ENCODE results near the gene RASGRF1. TPM values are rescaled to one million over a fixed set of nuclear protein-coding genes. Genes with fewer than 3 reads are reported as not detected.

RASGRF1 gene
- polyA plus RNA-seq, 3 donors, result 0.11 TPM; not detected in 2

DNA sequence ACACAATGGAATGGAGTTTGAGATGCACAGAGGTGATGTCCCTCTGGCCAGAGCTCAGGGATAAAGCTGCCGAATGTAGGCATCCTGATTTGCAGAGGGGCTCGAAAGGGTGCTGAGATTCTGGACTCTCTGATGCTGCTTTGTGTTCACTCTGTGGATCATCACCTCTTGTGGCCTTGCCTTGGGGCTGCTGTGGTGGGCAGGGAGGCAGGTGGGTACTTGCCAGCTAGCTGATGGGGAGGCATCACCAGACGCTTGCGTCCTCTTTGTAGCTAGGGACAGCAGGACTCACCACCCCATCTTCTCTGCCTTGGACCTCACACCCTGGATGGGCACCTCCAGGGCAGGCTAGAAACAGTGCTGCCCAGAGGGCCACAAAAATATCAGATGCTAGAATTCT lies 14.6 kb upstream of the RASGRF1 start:
- intact Hi-C loops (cut with micrococcal nuclease), result no loop called here
- no peak for DNase-seq

DNA sequence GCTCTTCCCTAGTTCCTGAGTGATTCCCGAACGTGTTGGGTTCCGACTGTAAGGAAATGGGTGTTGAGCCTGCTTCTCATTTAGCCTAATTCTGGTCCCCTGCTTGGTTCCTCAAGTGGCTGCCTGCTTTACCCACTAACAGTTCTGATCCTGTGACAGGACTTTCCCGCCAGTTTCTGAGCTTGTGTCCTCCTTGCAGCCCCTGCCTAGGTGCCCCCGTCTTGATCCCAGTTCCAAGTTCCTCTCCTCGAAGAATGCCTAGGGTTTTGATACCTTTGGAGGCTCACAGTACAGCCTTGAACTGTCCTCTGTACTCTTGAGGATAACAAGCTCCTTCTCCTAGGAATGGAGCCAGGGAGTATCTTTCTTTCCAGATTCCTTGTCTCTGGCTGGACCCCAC lies 12.0 kb upstream of the RASGRF1 start:
- H2AFZ ChIP-seq (ENCODE audit: insufficient read depth, low read depth, low read length, poor library complexity, severe bottlenecking), result no peak overlapping the region
- no peaks in the 10 kb centered on the region for H3K79me2 ChIP-seq (ENCODE audit: insufficient read depth, low read length)
- H3K27me3 ChIP-seq (ENCODE audit: control insufficient read depth in 2 of 2, insufficient read depth in 2 of 2, low read length in 2 of 2), result peaks cover 9 to 16% of the 10 kb centered on the region in 2 donors
- Mint-ChIP-seq H3K36me3 (no peaks in the 10 kb centered on the region), H3K9me3 (peaks cover 0 to 7% (median 0%) of the 10 kb centered on the region in 7 donors), H3K4me1 (peaks cover 3% of the 10 kb centered on the region), H3K4me3 (no peak overlapping the region), H3K27me3 (ENCODE audit: low read depth in 3 of 3) (peaks cover 27 to 40% (median 32%) of the 10 kb centered on the region in 3 donors), H3K27ac (no peak overlapping the region)
- no peak overlapping the region for H3K4me2 ChIP-seq (replicated peaks; ENCODE audit: extremely low read depth, low read length, poor library complexity, severe bottlenecking)
- H3K9ac ChIP-seq (ENCODE audit: insufficient read depth, low read length, poor library complexity, severe bottlenecking), result no peak overlapping the region
- H4K20me1 ChIP-seq (ENCODE audit: insufficient read depth, low read length), result no peaks in the 10 kb centered on the region
- no peak overlapping the region for H3K4me3 ChIP-seq (replicated peaks in 1 of 3; ENCODE audit: low read depth in 2 of 3, low read length in 3 of 3)
- no peaks in the 10 kb centered on the region for H3K9me3 ChIP-seq (replicated peaks in 1 of 2; ENCODE audit: control insufficient read depth in 1 of 2, insufficient read depth in 1 of 2, low read length in 2 of 2)
- no peak overlapping the region for H3K27ac ChIP-seq (ENCODE audit: low read depth in 1 of 2, low read length in 2 of 2)
- WGBS (ENCODE audit: insufficient coverage), result 91% methylated on average over 6 of the region's 6 CpGs
- no peaks in the 10 kb centered on the region for H3K4me1 ChIP-seq (ENCODE audit: control insufficient read depth in 1 of 2, insufficient read depth in 2 of 2, low read length in 2 of 2)
- no peak for DNase-seq
- TF ChIP-seq CTCF (IDR thresholded peaks at IDR 0.05), result no peak
- H3K36me3 ChIP-seq (replicated peaks in 1 of 2; ENCODE audit: control insufficient read depth in 1 of 2, insufficient read depth in 2 of 2, low read length in 2 of 2), result no peaks in the 10 kb centered on the region
- intact Hi-C loops (cut with micrococcal nuclease), result no loop called here

More for the DNA sequence above, 14.6 kb upstream of the RASGRF1 start:
- Histone ChIP-seq H3K4me3 (replicated peaks in 1 of 3; ENCODE audit: low read depth in 2 of 3, low read length in 3 of 3) (no peak overlapping the region), H3K36me3 (replicated peaks in 1 of 2; ENCODE audit: control insufficient read depth in 1 of 2, insufficient read depth in 2 of 2, low read length in 2 of 2) (no peaks in the 10 kb centered on the region), H3K27ac (ENCODE audit: low read depth in 1 of 2, low read length in 2 of 2) (no peak overlapping the region), H3K79me2 (ENCODE audit: insufficient read depth, low read length) (no peaks in the 10 kb centered on the region), H2AFZ (ENCODE audit: insufficient read depth, low read depth, low read length, poor library complexity, severe bottlenecking) (no peak overlapping the region), H3K4me1 (ENCODE audit: control insufficient read depth in 1 of 2, insufficient read depth in 2 of 2, low read length in 2 of 2) (no peaks in the 10 kb centered on the region), H3K9me3 (replicated peaks in 1 of 2; ENCODE audit: control insufficient read depth in 1 of 2, insufficient read depth in 1 of 2, low read length in 2 of 2) (no peaks in the 10 kb centered on the region), H3K27me3 (ENCODE audit: control insufficient read depth in 2 of 2, insufficient read depth in 2 of 2, low read length in 2 of 2) (peaks cover 8 to 15% of the 10 kb centered on the region in 2 donors), H3K9ac (ENCODE audit: insufficient read depth, low read length, poor library complexity, severe bottlenecking) (no peak overlapping the region), H3K4me2 (replicated peaks; ENCODE audit: extremely low read depth, low read length, poor library complexity, severe bottlenecking) (no peak overlapping the region), H4K20me1 (ENCODE audit: insufficient read depth, low read length) (no peaks in the 10 kb centered on the region)
- H3K4me3 Mint-ChIP-seq, result no peak overlapping the region
- WGBS (ENCODE audit: insufficient coverage), result 90% methylated on average over 2 of the region's 4 CpGs
- H3K27me3 Mint-ChIP-seq (ENCODE audit: low read depth in 3 of 3), result peaks cover 24 to 37% (median 31%) of the 10 kb centered on the region in 3 donors
- H3K27ac Mint-ChIP-seq, result no peak overlapping the region
- no peaks in the 10 kb centered on the region for H3K36me3 Mint-ChIP-seq
- H3K9me3 Mint-ChIP-seq, result peaks cover 0 to 7% (median 0%) of the 10 kb centered on the region in 7 donors
- peaks cover 3% of the 10 kb centered on the region for H3K4me1 Mint-ChIP-seq
- no peak for TF ChIP-seq CTCF (IDR thresholded peaks at IDR 0.05)
